ENCODE measurements around the gene GSK3A. TPM values are rescaled to one million over a fixed set of nuclear protein-coding genes. Genes with fewer than 3 reads are reported as not detected.

The GSK3A gene
- total and polyA plus RNA-seq, 2 donors (not counting 1 experiment from before 2014, with no cell fraction given), result 38.5 to 42.0 TPM

DNA sequence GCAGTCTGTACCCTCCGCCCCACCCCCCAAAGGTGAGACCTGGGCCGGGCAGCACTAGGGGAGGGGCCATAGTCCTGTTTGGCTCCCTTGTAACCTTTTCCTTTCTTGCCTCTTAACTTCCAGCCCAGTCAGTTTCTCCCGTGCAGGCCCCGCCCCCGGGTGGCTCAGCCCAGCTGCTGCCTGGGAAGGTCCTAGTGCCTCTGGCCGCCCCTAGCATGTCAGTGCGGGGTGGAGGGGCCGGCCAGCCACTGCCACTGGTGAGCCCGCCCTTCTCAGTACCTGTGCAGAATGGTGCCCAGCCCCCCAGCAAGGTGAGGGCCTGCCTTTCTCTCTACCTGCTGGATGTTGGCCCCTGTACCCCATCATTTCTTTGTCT is 49.0 kb upstream of the GSK3A start:
- intact Hi-C loops (cut with micrococcal nuclease), result no loop called here
- Histone ChIP-seq H3K27ac (ENCODE audit: low read length in 2 of 2) (no peak overlapping the region), H3K36me3 (replicated peaks in 1 of 2; ENCODE audit: control extremely low read depth in 1 of 2, control insufficient read depth in 1 of 2, extremely low read depth in 1 of 2, insufficient read depth in 2 of 2, low read length in 1 of 2) (peaks cover 1 to 78% of the 10 kb centered on the region in 2 experiments), H3K4me2 (replicated peaks; ENCODE audit: low read depth, low read length, poor library complexity, severe bottlenecking) (no peak overlapping the region), H3K79me2 (ENCODE audit: control insufficient read depth, insufficient read depth, low read length) (no peaks in the 10 kb centered on the region), H4K20me1 (ENCODE audit: control insufficient read depth, insufficient read depth, low read length, poor library complexity, severe bottlenecking) (peaks cover 28% of the 10 kb centered on the region), H3K4me1 (ENCODE audit: control insufficient read depth in 2 of 2, insufficient read depth in 2 of 2, low read length in 2 of 2) (peaks cover 3 to 14% of the 10 kb centered on the region in 2 donors), H3K4me3 (ENCODE audit: control extremely low read depth in 1 of 5, extremely low read depth in 1 of 5, insufficient read depth in 1 of 5, low read depth in 2 of 5, low read length in 4 of 5) (no peak overlapping the region), H3K27me3 (replicated peaks in 1 of 4; ENCODE audit: control extremely low read depth in 1 of 4, control insufficient read depth in 3 of 4, insufficient read depth in 4 of 4, low read length in 3 of 4) (no peaks in the 10 kb centered on the region), H3K9me3 (ENCODE audit: control extremely low read depth in 1 of 3, control insufficient read depth in 2 of 3, insufficient read depth in 1 of 3, low read length in 2 of 3) (no peaks in the 10 kb centered on the region), H2AFZ (ENCODE audit: insufficient read depth, low read depth, low read length, poor library complexity, severe bottlenecking) (no peak overlapping the region), H3K9ac (ENCODE audit: low read length) (no peak overlapping the region)
- DNase-seq (no peak), ATAC-seq (ENCODE audit: low read depth) (no peak)
- no peak for TF ChIP-seq EZH2 (IDR thresholded peaks at IDR 0.05; ENCODE audit: borderline replicate concordance, insufficient read depth, low read depth, low read length, poor library complexity, severe bottlenecking)
- TF ChIP-seq, protein P1, sequence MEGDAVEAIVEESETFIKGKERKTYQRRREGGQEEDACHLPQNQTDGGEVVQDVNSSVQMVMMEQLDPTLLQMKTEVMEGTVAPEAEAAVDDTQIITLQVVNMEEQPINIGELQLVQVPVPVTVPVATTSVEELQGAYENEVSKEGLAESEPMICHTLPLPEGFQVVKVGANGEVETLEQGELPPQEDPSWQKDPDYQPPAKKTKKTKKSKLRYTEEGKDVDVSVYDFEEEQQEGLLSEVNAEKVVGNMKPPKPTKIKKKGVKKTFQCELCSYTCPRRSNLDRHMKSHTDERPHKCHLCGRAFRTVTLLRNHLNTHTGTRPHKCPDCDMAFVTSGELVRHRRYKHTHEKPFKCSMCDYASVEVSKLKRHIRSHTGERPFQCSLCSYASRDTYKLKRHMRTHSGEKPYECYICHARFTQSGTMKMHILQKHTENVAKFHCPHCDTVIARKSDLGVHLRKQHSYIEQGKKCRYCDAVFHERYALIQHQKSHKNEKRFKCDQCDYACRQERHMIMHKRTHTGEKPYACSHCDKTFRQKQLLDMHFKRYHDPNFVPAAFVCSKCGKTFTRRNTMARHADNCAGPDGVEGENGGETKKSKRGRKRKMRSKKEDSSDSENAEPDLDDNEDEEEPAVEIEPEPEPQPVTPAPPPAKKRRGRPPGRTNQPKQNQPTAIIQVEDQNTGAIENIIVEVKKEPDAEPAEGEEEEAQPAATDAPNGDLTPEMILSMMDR (IDR thresholded peaks at IDR 0.05), result no peak
- 89% methylated on average over 9 of the region's 9 CpGs for WGBS (ENCODE audit: insufficient coverage)
- Mint-ChIP-seq H3K27me3 (no peaks in the 10 kb centered on the region), H3K27ac (no peak overlapping the region), H3K4me1 (peaks cover 13% of the 10 kb centered on the region), H3K4me3 (no peak overlapping the region), H3K9me3 (ENCODE audit: insufficient read depth) (no peaks in the 10 kb centered on the region)
- POLR2A ChIA-PET, result no interaction called here
- CTCF ChIA-PET, result interaction anchor here (0.7 to 1.8 kb wide), 3 partner anchors 109 to 183 kb away, joined by 3 to 5 read pairs (median 4); partner anchors contain the start of gene POU2F2

DNA sequence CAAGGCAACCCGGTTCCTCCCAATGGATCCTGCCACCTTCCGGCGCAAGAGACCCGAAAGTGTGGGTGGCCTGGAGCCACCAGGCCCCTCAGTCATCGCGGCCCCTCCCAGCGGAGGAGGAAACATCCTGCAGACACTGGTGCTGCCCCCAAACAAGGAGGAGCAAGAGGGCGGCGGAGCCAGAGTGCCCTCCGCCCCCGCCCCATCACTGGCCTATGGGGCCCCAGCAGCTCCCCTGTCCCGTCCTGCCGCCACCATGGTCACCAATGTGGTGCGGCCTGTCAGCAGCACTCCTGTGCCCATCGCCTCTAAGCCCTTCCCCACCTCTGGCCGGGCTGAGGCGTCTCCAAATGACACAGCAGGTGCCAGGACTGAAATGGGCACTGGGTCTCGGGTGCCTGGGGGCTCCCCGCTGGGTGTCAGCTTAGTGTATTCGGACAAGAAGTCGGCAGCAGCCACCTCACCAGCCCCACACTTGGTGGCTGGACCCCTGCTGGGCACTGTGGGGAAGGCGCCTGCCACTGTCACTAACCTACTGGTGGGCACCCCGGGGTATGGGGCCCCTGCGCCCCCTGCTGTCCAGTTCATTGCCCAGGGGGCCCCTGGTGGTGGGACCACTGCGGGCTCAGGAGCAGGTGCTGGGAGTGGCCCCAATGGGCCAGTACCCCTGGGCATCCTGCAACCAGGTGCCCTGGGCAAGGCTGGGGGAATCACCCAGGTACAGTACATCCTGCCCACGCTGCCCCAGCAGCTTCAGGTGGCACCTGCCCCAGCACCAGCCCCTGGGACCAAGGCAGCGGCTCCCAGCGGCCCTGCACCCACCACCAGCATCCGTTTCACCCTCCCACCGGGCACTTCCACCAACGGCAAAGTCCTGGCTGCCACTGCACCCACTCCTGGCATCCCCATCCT is 48.4 kb upstream of the GSK3A start:
- H3K36me3 ChIP-seq (replicated peaks in 1 of 2; ENCODE audit: control extremely low read depth in 1 of 2, control insufficient read depth in 1 of 2, extremely low read depth in 1 of 2, insufficient read depth in 2 of 2, low read length in 1 of 2), result peaks cover 1 to 78% of the 10 kb centered on the region in 2 experiments
- H3K4me1 ChIP-seq (ENCODE audit: control insufficient read depth in 2 of 2, insufficient read depth in 2 of 2, low read length in 2 of 2), result peaks cover 6 to 14% of the 10 kb centered on the region in 2 donors

More for the DNA sequence above, 48.4 kb upstream of the GSK3A start:
- WGBS (ENCODE audit: insufficient coverage), result 89% methylated on average over 29 of the region's 31 CpGs
- ChIA-PET CTCF (interaction anchor here (0.7 to 2.6 kb wide), 4 partner anchors 44 to 182 kb away, joined by 3 to 7 read pairs (median 4); partner anchors contain the start of gene POU2F2), POLR2A (no interaction called here)
- Histone ChIP-seq H3K4me3 (ENCODE audit: control extremely low read depth in 1 of 5, extremely low read depth in 1 of 5, insufficient read depth in 1 of 5, low read depth in 2 of 5, low read length in 4 of 5) (no peak overlapping the region), H2AFZ (ENCODE audit: insufficient read depth, low read depth, low read length, poor library complexity, severe bottlenecking) (no peak overlapping the region), H4K20me1 (ENCODE audit: control insufficient read depth, insufficient read depth, low read length, poor library complexity, severe bottlenecking) (peaks cover 32% of the 10 kb centered on the region), H3K9ac (ENCODE audit: low read length) (no peak overlapping the region), H3K27me3 (replicated peaks in 1 of 4; ENCODE audit: control extremely low read depth in 1 of 4, control insufficient read depth in 3 of 4, insufficient read depth in 4 of 4, low read length in 3 of 4) (no peaks in the 10 kb centered on the region), H3K9me3 (ENCODE audit: control extremely low read depth in 1 of 3, control insufficient read depth in 2 of 3, insufficient read depth in 1 of 3, low read length in 2 of 3) (no peaks in the 10 kb centered on the region), H3K27ac (ENCODE audit: low read length in 2 of 2) (no peak overlapping the region), H3K4me2 (replicated peaks; ENCODE audit: low read depth, low read length, poor library complexity, severe bottlenecking) (no peak overlapping the region), H3K79me2 (ENCODE audit: control insufficient read depth, insufficient read depth, low read length) (peaks cover 5% of the 10 kb centered on the region)
- DNase-seq (peak; percentile 78), ATAC-seq (ENCODE audit: low read depth) (peak; percentile 81)
- intact Hi-C loops (cut with micrococcal nuclease), result no loop called here
- H3K4me3 Mint-ChIP-seq, result no peak overlapping the region
- peaks cover 13% of the 10 kb centered on the region for H3K4me1 Mint-ChIP-seq
- H3K9me3 Mint-ChIP-seq (ENCODE audit: insufficient read depth), result no peaks in the 10 kb centered on the region
- H3K27me3 Mint-ChIP-seq, result no peaks in the 10 kb centered on the region
- H3K27ac Mint-ChIP-seq, result no peak overlapping the region
- no peak for TF ChIP-seq EZH2 (IDR thresholded peaks at IDR 0.05; ENCODE audit: borderline replicate concordance, insufficient read depth, low read depth, low read length, poor library complexity, severe bottlenecking)
- TF ChIP-seq, protein P1 (IDR thresholded peaks at IDR 0.05), result peak; percentile 80
